Neural cell (in vitro differentiated cells): Measurements from ENCODE around the gene TARS3. TPM values are rescaled to one million over a fixed set of nuclear protein-coding genes. Genes with fewer than 3 reads are reported as not detected.

ENCODE experiments used
- H2AFZ ChIP-seq: fragments of 200-600, 300-800 bp; sonication (generic), shearing (Covaris generic); 2 replicates; pipeline ENCODE4 v1.6.0; 2014; ENCODE audit warnings: low read depth, mild to moderate bottlenecking, antibody characterized with exemption, low read length, moderate library complexity
- H3F3A ChIP-seq: fragments of 200-600 bp; shearing (Covaris generic); 2 replicates; pipeline ENCODE4 v1.6.1; 2016; ENCODE audit warnings: mild to moderate bottlenecking, moderate library complexity, mixed read lengths, antibody characterized with exemption, low read length; ENCODE audit not compliant: insufficient read depth, poor library complexity, severe bottlenecking
- H3K27ac ChIP-seq: fragments of 200-600, 300-800 bp; sonication (generic), shearing (Covaris generic); 2 replicates; pipeline ENCODE4 v1.5.1; 2014; ENCODE audit warnings: mild to moderate bottlenecking, low read length, moderate library complexity
- H3K27me3 ChIP-seq: fragments of 300-800, 200-600 bp; sonication (generic), shearing (Covaris generic); 2 replicates; pipeline ENCODE4 v1.6.0; 2014; ENCODE audit warnings: mild to moderate bottlenecking, low read depth, low read length, moderate library complexity; ENCODE audit not compliant: insufficient read depth
- H3K36me3 ChIP-seq: fragments of 300-800, 200-600 bp; sonication (generic), shearing (Covaris generic); 2 replicates; pipeline ENCODE4 v1.5.1; 2014; ENCODE audit warnings: mild to moderate bottlenecking, antibody characterized with exemption, low read length, moderate library complexity; ENCODE audit not compliant: insufficient read depth
- H3K4me2 ChIP-seq: fragments of 300-800, 200-600 bp; sonication (generic), shearing (Covaris generic); 2 replicates; pipeline ENCODE4 v1.6.0; 2014; ENCODE audit warnings: mild to moderate bottlenecking, low read length
- H3K4me3 ChIP-seq: fragments of 300-800, 200-600 bp; sonication (generic), shearing (Covaris generic); 2 replicates; pipeline ENCODE4 v1.5.1; 2014; ENCODE audit warnings: mild to moderate bottlenecking, low read length, moderate library complexity
- H3K79me2 ChIP-seq: fragments of 200-600 bp; shearing (Covaris generic); replicated peaks from 2 replicates; pipeline ENCODE4 v1.6.0; 2014; ENCODE audit warnings: mild to moderate bottlenecking, low read length, moderate library complexity; ENCODE audit not compliant: insufficient read depth
- H3K9ac ChIP-seq: fragments of 300-800, 200-600 bp; sonication (generic), shearing (Covaris generic); 2 replicates; pipeline ENCODE4 v1.6.1; 2016; ENCODE audit warnings: mild to moderate bottlenecking, low read length, mixed read lengths
- H3K9me2 ChIP-seq: fragments of 200-600 bp; shearing (Covaris generic); 2 replicates; pipeline ENCODE4 v1.6.1; 2016; ENCODE audit warnings: mild to moderate bottlenecking, low read length, mixed read lengths; ENCODE audit not compliant: insufficient read depth
- H3K9me3 ChIP-seq: fragments of 200-600, 300-800 bp; sonication (generic), shearing (Covaris generic); 2 replicates; pipeline ENCODE4 v1.6.1; 2016; ENCODE audit warnings: mild to moderate bottlenecking, mixed run types, low read length, moderate library complexity, mixed read lengths
- H4K20me1 ChIP-seq: fragments of 200-600 bp; shearing (Covaris generic); 2 replicates; pipeline ENCODE4 v1.6.1; 2016; ENCODE audit warnings: mild to moderate bottlenecking, mixed run types; ENCODE audit not compliant: insufficient read depth
- CTCF ChIP-seq: fragments of 450-650 bp; IDR thresholded peaks from 2 replicates; pipeline ENCODE4 v1.5.1; 2014; ENCODE audit warnings: antibody characterized with exemption, mild to moderate bottlenecking, moderate library complexity; ENCODE audit not compliant: poor library complexity, severe bottlenecking
- EP300 ChIP-seq: fragments of 450-650 bp; conservative IDR thresholded peaks from 2 replicates; pipeline ENCODE4 v1.6.1; 2014; ENCODE audit warnings: antibody characterized with exemption, mild to moderate bottlenecking, moderate library complexity; ENCODE audit not compliant: poor library complexity, severe bottlenecking
- EZH2 ChIP-seq: fragments of 200-600, 300-800 bp; shearing (Covaris generic), sonication (generic); IDR thresholded peaks from 2 replicates; pipeline ENCODE4 v1.6.1; 2014; ENCODE audit warnings: antibody characterized with exemption, low read length, borderline replicate concordance, mild to moderate bottlenecking; ENCODE audit not compliant: insufficient read depth, poor library complexity, severe bottlenecking
- MXI1 ChIP-seq: fragments of 450-650 bp; conservative IDR thresholded peaks from 2 replicates; pipeline ENCODE4 v1.6.1; 2014; ENCODE audit warnings: antibody characterized with exemption, mild to moderate bottlenecking; ENCODE audit not compliant: poor library complexity, severe bottlenecking
- POLR2AphosphoS5 ChIP-seq: IDR thresholded peaks from 2 replicates; pipeline ENCODE4 v1.6.1; 2012
- RAD21 ChIP-seq: fragments of 450-650 bp; conservative IDR thresholded peaks from 2 replicates; pipeline ENCODE4 v1.6.1; 2014; ENCODE audit warnings: antibody characterized with exemption, mild to moderate bottlenecking, moderate library complexity
- REST ChIP-seq: IDR thresholded peaks from 2 replicates; pipeline ENCODE4 v1.6.1; 2012; ENCODE audit warnings: borderline replicate concordance
- SMC3 ChIP-seq: fragments of 450-650 bp; conservative IDR thresholded peaks from 2 replicates; pipeline ENCODE4 v1.6.1; 2014; ENCODE audit warnings: antibody characterized with exemption, mild to moderate bottlenecking, moderate library complexity; ENCODE audit not compliant: poor library complexity
- TAF1 ChIP-seq: IDR thresholded peaks from 2 replicates; pipeline ENCODE4 v1.6.1; 2012; ENCODE audit warnings: low read depth
- polyA plus RNA-seq: library from polyadenylated mRNA; depleted of rRNA; stranded (reverse); fragments of >200 nt; gene quantifications from 2 replicates; pipeline ENCODE4 v1.2.3, GENCODE V29; 2014

Gene TARS3
- polyA plus RNA-seq, 1 donor from 2014 or later = 27.1 TPM

- no peak overlapping the region for H3K4me2 ChIP-seq
- H3K9me2 ChIP-seq = no peaks in the 10 kb centered on the region
- H3F3A ChIP-seq = no peaks in the 10 kb centered on the region
- no peak overlapping the region for H3K9ac ChIP-seq
- TF ChIP-seq MXI1 = no peak
- no peak for TF ChIP-seq EZH2
- no peak for TF ChIP-seq EP300
- no peak for TF ChIP-seq RAD21
- TF ChIP-seq TAF1 = no peak
- no peak for TF ChIP-seq POLR2AphosphoS5
- TF ChIP-seq SMC3 = no peak
- TF ChIP-seq REST = no peak
- no peak for TF ChIP-seq CTCF
- H3K27ac ChIP-seq = no peak overlapping the region
- no peak overlapping the region for H3K4me3 ChIP-seq
- no peaks in the 10 kb centered on the region for H4K20me1 ChIP-seq
- H3K27me3 ChIP-seq = no peaks in the 10 kb centered on the region
- H3K36me3 ChIP-seq = no peaks in the 10 kb centered on the region
- H3K9me3 ChIP-seq = no peaks in the 10 kb centered on the region
- H2AFZ ChIP-seq = no peak overlapping the region
- no peaks in the 10 kb centered on the region for H3K79me2 ChIP-seq
Observed at GRCh38 chr15:101609742-101610610, 114.3 kb downstream of the TARS3 start.

- Histone ChIP-seq H3K9ac (no peak overlapping the region), H3K27me3 (no peaks in the 10 kb centered on the region), H3K9me3 (no peaks in the 10 kb centered on the region), H4K20me1 (no peaks in the 10 kb centered on the region), H3K4me3 (no peak overlapping the region), H3F3A (no peaks in the 10 kb centered on the region), H3K9me2 (no peaks in the 10 kb centered on the region), H2AFZ (no peak overlapping the region), H3K79me2 (no peaks in the 10 kb centered on the region), H3K36me3 (no peaks in the 10 kb centered on the region), H3K4me2 (no peak overlapping the region), H3K27ac (no peak overlapping the region)
- no peak for TF ChIP-seq CTCF
- no peak for TF ChIP-seq REST
- TF ChIP-seq EZH2 = no peak
- no peak for TF ChIP-seq TAF1
- TF ChIP-seq POLR2AphosphoS5 = no peak
- no peak for TF ChIP-seq EP300
- TF ChIP-seq SMC3 = no peak
- no peak for TF ChIP-seq RAD21
Observed at GRCh38 chr15:101608201-101608600, 116.1 kb downstream of the TARS3 start.
